Calu3 (cell line): ENCODE data around the gene CHST3. TPM values are rescaled to one million over a fixed set of nuclear protein-coding genes. Genes with fewer than 3 reads are reported as not detected.

ENCODE experiments used
- BruUV-seq: library from RNA; stranded (reverse); fragments of 400-500 nt; replicated peaks from 2 replicates; lab custom pipeline; 2021; lab: Mats Ljungman, UMichigan
- CTCF ChIA-PET: fragments of 300-600 bp; sonication (Branson Sonifier 250); formaldehyde crosslinking; loops from one replicate; lab custom pipeline; 2022; ENCODE audit warnings: antibody characterized with exemption; lab: Charles Lee
- DNase-seq: peaks from one replicate; pipeline ENCODE4 v3.0.0; 2022
- H3K27ac Mint-ChIP-seq: one replicate; pipeline ENCODE4 v1.8.0; 2022; ENCODE audit warnings: mixed read lengths; ENCODE audit not compliant: unreplicated experiment
- H3K27me3 Mint-ChIP-seq: one replicate; pipeline ENCODE4 v1.8.0; 2022; ENCODE audit warnings: mixed read lengths; ENCODE audit not compliant: unreplicated experiment
- H3K36me3 Mint-ChIP-seq: one replicate; pipeline ENCODE4 v1.8.0; 2022; ENCODE audit warnings: mild to moderate bottlenecking, moderate library complexity, mixed read lengths; ENCODE audit not compliant: insufficient read depth, unreplicated experiment
- H3K4me1 Mint-ChIP-seq: one replicate; pipeline ENCODE4 v1.8.0; 2022; ENCODE audit warnings: mild to moderate bottlenecking, low read depth, mixed read lengths; ENCODE audit not compliant: unreplicated experiment
- H3K4me3 Mint-ChIP-seq: one replicate; pipeline ENCODE4 v1.8.0; 2022; ENCODE audit warnings: mild to moderate bottlenecking, low read depth, moderate library complexity, mixed read lengths; ENCODE audit not compliant: unreplicated experiment
- H3K9me3 Mint-ChIP-seq: one replicate; pipeline ENCODE4 v1.8.0; 2022; ENCODE audit warnings: low read depth, mixed read lengths; ENCODE audit not compliant: unreplicated experiment
- CTCF ChIP-seq: fragments of 200-600 bp; IDR thresholded peaks from one replicate; pipeline ENCODE4 v1.8.0; 2022; ENCODE audit warnings: antibody characterized with exemption; ENCODE audit not compliant: unreplicated experiment
- intact Hi-C: fragments of 100-400 bp; cut with micrococcal nuclease; formaldehyde crosslinking; loops from one replicate; pipeline ENCODE4 v1.10.0; 2022; ENCODE audit not compliant: unreplicated experiment
- total RNA-seq: library from RNA; stranded (reverse); gene quantifications from 2 replicates; pipeline ENCODE4 v1.2.3, GENCODE V29; 2022

CHST3 gene
- total RNA-seq, 1 experiment from 2014 or later = 32.4 TPM

GRCh38 chr10:71927159-71927558 lies 37.0 kb upstream of the CHST3 start:
- peaks cover 16% of the 10 kb centered on the region for H3K4me1 Mint-ChIP-seq
- peaks cover 2% of the 10 kb centered on the region for H3K9me3 Mint-ChIP-seq
- no TSS peak for BruUV-seq
- H3K27me3 Mint-ChIP-seq = no peaks in the 10 kb centered on the region
- CTCF ChIA-PET = interaction anchor here (0.7 to 1.0 kb wide), 3 partner anchors 119 to 163 kb away, joined by 3 to 4 read pairs (median 3); no protein-coding TSS in a partner anchor
- no peak overlapping the region for H3K4me3 Mint-ChIP-seq
- no peak for DNase-seq
- no peak overlapping the region for H3K27ac Mint-ChIP-seq
- intact Hi-C loops = no loop called here
- H3K36me3 Mint-ChIP-seq = no peaks in the 10 kb centered on the region
- no peak for TF ChIP-seq CTCF

GRCh38 chr10:71927776-71928592 lies 36.2 kb upstream of the CHST3 start:
- peak; percentile 23 for DNase-seq
- peak overlapping the region; percentile 22 for H3K27ac Mint-ChIP-seq
- H3K9me3 Mint-ChIP-seq = peaks cover 4% of the 10 kb centered on the region
- no peaks in the 10 kb centered on the region for H3K36me3 Mint-ChIP-seq
- CTCF ChIA-PET = interaction anchor here (0.6 to 1.0 kb wide), 8 partner anchors 117 to 1225 kb away, joined by 3 to 6 read pairs (median 3); no protein-coding TSS in a partner anchor
- peak overlapping the region; percentile 6 for H3K4me3 Mint-ChIP-seq
- no peaks in the 10 kb centered on the region for H3K27me3 Mint-ChIP-seq
- TF ChIP-seq CTCF = no peak
- no TSS peak for BruUV-seq
- intact Hi-C loops = no loop called here
- H3K4me1 Mint-ChIP-seq = peaks cover 15% of the 10 kb centered on the region

- CTCF ChIA-PET = no interaction called here
- no peak for DNase-seq
- Mint-ChIP-seq H3K27ac (no peak overlapping the region), H3K27me3 (no peaks in the 10 kb centered on the region), H3K4me1 (peaks cover 15% of the 10 kb centered on the region), H3K36me3 (no peaks in the 10 kb centered on the region), H3K9me3 (peaks cover 12% of the 10 kb centered on the region), H3K4me3 (no peak overlapping the region)
- no peak for TF ChIP-seq CTCF
- intact Hi-C loops = no loop called here
- BruUV-seq = no TSS peak
Observed at GRCh38 chr10:71931295-71931694, 32.9 kb upstream of the CHST3 start.

- Mint-ChIP-seq H3K4me3 (no peak overlapping the region), H3K4me1 (no peaks in the 10 kb centered on the region), H3K27me3 (no peaks in the 10 kb centered on the region), H3K27ac (no peak overlapping the region), H3K9me3 (peaks cover 18% of the 10 kb centered on the region), H3K36me3 (no peaks in the 10 kb centered on the region)
- intact Hi-C loops = no loop called here
- CTCF ChIA-PET = no interaction called here
- TF ChIP-seq CTCF = no peak
- no TSS peak for BruUV-seq
- no peak for DNase-seq
Observed at GRCh38 chr10:71933651-71934050, 30.5 kb upstream of the CHST3 start.
